Spleen (tissue), 7 donors: ENCODE data around the gene CALM1.

ENCODE experiments used
- POLR2A ChIP-seq, 3 donors: fragments of 450-650 bp; IDR thresholded peaks; one replicate each; pipeline ENCODE4 v1.5.1; 2017; ENCODE audit warnings: antibody characterized with exemption in 3 of 3, mild to moderate bottlenecking in 1 of 3
- POLR2AphosphoS5 ChIP-seq, 3 donors: sonication (generic); formaldehyde crosslinking; IDR thresholded peaks; one replicate each; pipeline ENCODE4 v1.5.1; 2017; ENCODE audit warnings: antibody characterized with exemption in 3 of 3
- TF ChIP-seq, protein P1 (sequence below), 11 experiments: fragments of 200-600 bp in 7 of 11; fragments of 450-650 bp in 4 of 11; sonication (generic) in 4 of 11; IDR thresholded peaks in 8 of 11; conservative IDR thresholded peaks in 3 of 11; 1 replicate in 7 of 11; 2 replicates in 4 of 11; pipeline versions ENCODE4 v1.4.0 to v1.8.0; 2016 to 2021; ENCODE audit warnings: antibody characterized with exemption in 11 of 11, inconsistent platforms in 4 of 11, mild to moderate bottlenecking in 1 of 11
- donor health status: DM: no; HTN: no; CAD: no; lungs with moderate emphysema.
- donor health status: DM: no; HTN: no; CAD: no.
- donor health status: DM: no; HTN: no; CAD: no.

DNA sequence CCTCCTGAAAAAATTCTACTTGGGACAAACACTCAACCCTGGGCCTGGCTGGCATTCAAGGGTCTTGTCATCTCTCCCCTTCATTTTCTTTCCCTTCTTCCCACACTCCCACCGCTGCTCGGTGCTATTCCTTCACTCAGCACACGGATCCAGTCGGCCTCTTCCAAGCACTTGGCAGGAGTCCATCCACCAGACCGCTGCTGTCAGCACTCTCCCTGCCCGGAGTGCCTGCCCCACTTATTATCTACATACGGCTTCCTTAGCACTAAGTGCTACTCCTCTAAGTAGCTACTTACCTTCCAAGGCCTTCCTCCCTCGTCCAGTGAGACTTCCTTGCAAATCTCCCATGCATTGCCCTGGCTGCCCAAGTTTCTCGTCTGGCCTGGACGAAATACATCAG lies 29.8 kb downstream of the CALM1 start:
- TF ChIP-seq POLR2AphosphoS5 (IDR thresholded peaks at IDR 0.05) (peak in 1 of 3 donors; percentile 55), POLR2A (IDR thresholded peaks at IDR 0.05) (no peak)
- TF ChIP-seq, protein P1, sequence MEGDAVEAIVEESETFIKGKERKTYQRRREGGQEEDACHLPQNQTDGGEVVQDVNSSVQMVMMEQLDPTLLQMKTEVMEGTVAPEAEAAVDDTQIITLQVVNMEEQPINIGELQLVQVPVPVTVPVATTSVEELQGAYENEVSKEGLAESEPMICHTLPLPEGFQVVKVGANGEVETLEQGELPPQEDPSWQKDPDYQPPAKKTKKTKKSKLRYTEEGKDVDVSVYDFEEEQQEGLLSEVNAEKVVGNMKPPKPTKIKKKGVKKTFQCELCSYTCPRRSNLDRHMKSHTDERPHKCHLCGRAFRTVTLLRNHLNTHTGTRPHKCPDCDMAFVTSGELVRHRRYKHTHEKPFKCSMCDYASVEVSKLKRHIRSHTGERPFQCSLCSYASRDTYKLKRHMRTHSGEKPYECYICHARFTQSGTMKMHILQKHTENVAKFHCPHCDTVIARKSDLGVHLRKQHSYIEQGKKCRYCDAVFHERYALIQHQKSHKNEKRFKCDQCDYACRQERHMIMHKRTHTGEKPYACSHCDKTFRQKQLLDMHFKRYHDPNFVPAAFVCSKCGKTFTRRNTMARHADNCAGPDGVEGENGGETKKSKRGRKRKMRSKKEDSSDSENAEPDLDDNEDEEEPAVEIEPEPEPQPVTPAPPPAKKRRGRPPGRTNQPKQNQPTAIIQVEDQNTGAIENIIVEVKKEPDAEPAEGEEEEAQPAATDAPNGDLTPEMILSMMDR (IDR thresholded peaks at IDR 0.05 in 8 of 11, conservative IDR thresholded peaks at IDR 0.05 in 3 of 11), result no peak
